Fibroblast of lung (primary cell): ENCODE results near the gene KCNJ12. TPM values are rescaled to one million over a fixed set of nuclear protein-coding genes. Genes with fewer than 3 reads are reported as not detected.

Experiments used
- DNase-seq, 2 donors: peaks; one replicate each; pipeline versions ENCODE4 v3.0.0 to v3.0.0-alpha.2; 2010; ENCODE audit warnings: low read depth in 2 of 2
- H2AFZ ChIP-seq: 2 replicates; pipeline ENCODE4 v1.5.1; 2012; ENCODE audit warnings: low read length, control low read depth, inconsistent platforms
- H3K27ac ChIP-seq: 2 replicates; pipeline ENCODE4 v1.5.1; 2011; ENCODE audit warnings: low read length, control low read depth; ENCODE audit not compliant: insufficient read depth
- H3K27me3 ChIP-seq: 2 replicates; pipeline ENCODE4 v1.5.1; 2011; ENCODE audit warnings: mild to moderate bottlenecking, low read length; ENCODE audit not compliant: control insufficient read depth, insufficient read depth
- H3K36me3 ChIP-seq: 2 replicates; pipeline ENCODE4 v1.5.1; 2011; ENCODE audit warnings: low read length; ENCODE audit not compliant: control insufficient read depth, insufficient read depth
- H3K4me1 ChIP-seq: 2 replicates; pipeline ENCODE4 v1.5.1; 2011; ENCODE audit warnings: low read length; ENCODE audit not compliant: control insufficient read depth, insufficient read depth; ENCODE audit errors: extremely low read depth
- H3K4me2 ChIP-seq: 2 replicates; pipeline ENCODE4 v1.5.1; 2011; ENCODE audit warnings: low read length, control low read depth; ENCODE audit not compliant: insufficient read depth; ENCODE audit errors: extremely low read depth
- H3K4me3 ChIP-seq, 4 experiments: fragments of 200-600 bp in 1 of 4; sonication (generic) in 1 of 4; replicated peaks in 1 of 4; 2 replicates each; pipeline ENCODE4 v1.5.1; 2011 to 2016; ENCODE audit warnings: low read length in 4 of 4, low read depth in 3 of 4, mild to moderate bottlenecking in 3 of 4, control low read depth in 2 of 4, inconsistent platforms in 1 of 4, mixed read lengths in 1 of 4; ENCODE audit not compliant: insufficient read depth in 1 of 4; ENCODE audit errors: control extremely low read depth in 1 of 4
- H3K79me2 ChIP-seq: 2 replicates; pipeline ENCODE4 v1.5.1; 2012; ENCODE audit warnings: mild to moderate bottlenecking, low read length, inconsistent platforms; ENCODE audit not compliant: control insufficient read depth, insufficient read depth
- H3K9ac ChIP-seq: 2 replicates; pipeline ENCODE4 v1.5.1; 2011; ENCODE audit warnings: mild to moderate bottlenecking, low read length, control low read depth; ENCODE audit not compliant: insufficient read depth
- H3K9me3 ChIP-seq: 2 replicates; pipeline ENCODE4 v1.5.1; 2012; ENCODE audit warnings: low read depth, low read length; ENCODE audit not compliant: control insufficient read depth, insufficient read depth
- H4K20me1 ChIP-seq: 2 replicates; pipeline ENCODE4 v1.5.1; 2011; ENCODE audit warnings: low read length; ENCODE audit not compliant: control insufficient read depth, insufficient read depth; ENCODE audit errors: extremely low read depth
- EZH2 ChIP-seq: IDR thresholded peaks from 2 replicates; pipeline ENCODE4 v1.5.1; 2012; ENCODE audit warnings: low read length, control low read depth, mild to moderate bottlenecking; ENCODE audit errors: missing control alignments
- polyA plus RNA-seq, 2 donors: library from polyadenylated mRNA; depleted of rRNA in 1 of 2; stranded (reverse) in 1 of 2; unstranded in 1 of 2; fragments of >200 nt; gene quantifications; 2 replicates each; pipeline ENCODE4 v1.2.1, GENCODE V29; 2011 to 2012; ENCODE audit warnings: missing spikeins in 1 of 2
- total RNA-seq: library from RNA; depleted of rRNA; stranded (reverse); fragments of >200 nt; gene quantifications from 2 replicates; pipeline ENCODE4 v1.2.1, GENCODE V29; 2014
- TF ChIP-seq, protein P1 (sequence below), 2 donors: IDR thresholded peaks in 1 of 2; conservative IDR thresholded peaks in 1 of 2; 1 replicate in 1 of 2; 2 replicates in 1 of 2; pipeline ENCODE4 v1.5.1; 2011 to 2012; ENCODE audit warnings: low read length in 2 of 2, control low read depth in 1 of 2, inconsistent platforms in 1 of 2, low read depth in 1 of 2, mild to moderate bottlenecking in 1 of 2

The KCNJ12 gene
- total and polyA plus RNA-seq, 2 donors (not counting 1 experiment from before 2014, with no cell fraction given), result 0.09 to 0.66 TPM

DNA sequence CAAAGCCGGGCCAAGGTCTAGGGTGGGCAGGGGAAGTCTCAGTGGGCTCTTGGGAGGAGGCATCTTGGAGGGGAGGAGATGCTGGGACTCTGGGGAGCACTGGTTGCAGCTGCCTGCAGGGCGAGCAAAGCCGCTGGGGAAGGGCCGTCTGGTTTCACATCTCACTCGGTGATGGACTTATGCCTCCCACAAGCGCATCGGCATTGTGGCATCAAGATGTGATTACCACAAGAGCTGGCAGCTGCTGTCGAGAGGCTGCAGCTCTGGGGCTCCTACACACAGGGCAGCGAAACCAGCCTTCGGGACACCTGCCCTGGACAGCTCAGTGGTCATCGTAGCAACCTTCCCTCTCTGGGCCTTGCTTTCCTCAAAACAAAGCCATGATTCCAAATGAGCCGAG, 3.1 kb upstream of the KCNJ12 start:
- Histone ChIP-seq H3K9me3 (no peaks in the 10 kb centered on the region), H3K79me2 (no peaks in the 10 kb centered on the region), H3K4me2 (no peak overlapping the region), H3K27ac (no peak overlapping the region), H3K36me3 (no peaks in the 10 kb centered on the region), H4K20me1 (no peaks in the 10 kb centered on the region), H3K4me1 (no peaks in the 10 kb centered on the region), H3K4me3 (no peak overlapping the region), H3K27me3 (peaks cover 9% of the 10 kb centered on the region), H2AFZ (no peak overlapping the region), H3K9ac (no peak overlapping the region)
- TF ChIP-seq, protein P1, sequence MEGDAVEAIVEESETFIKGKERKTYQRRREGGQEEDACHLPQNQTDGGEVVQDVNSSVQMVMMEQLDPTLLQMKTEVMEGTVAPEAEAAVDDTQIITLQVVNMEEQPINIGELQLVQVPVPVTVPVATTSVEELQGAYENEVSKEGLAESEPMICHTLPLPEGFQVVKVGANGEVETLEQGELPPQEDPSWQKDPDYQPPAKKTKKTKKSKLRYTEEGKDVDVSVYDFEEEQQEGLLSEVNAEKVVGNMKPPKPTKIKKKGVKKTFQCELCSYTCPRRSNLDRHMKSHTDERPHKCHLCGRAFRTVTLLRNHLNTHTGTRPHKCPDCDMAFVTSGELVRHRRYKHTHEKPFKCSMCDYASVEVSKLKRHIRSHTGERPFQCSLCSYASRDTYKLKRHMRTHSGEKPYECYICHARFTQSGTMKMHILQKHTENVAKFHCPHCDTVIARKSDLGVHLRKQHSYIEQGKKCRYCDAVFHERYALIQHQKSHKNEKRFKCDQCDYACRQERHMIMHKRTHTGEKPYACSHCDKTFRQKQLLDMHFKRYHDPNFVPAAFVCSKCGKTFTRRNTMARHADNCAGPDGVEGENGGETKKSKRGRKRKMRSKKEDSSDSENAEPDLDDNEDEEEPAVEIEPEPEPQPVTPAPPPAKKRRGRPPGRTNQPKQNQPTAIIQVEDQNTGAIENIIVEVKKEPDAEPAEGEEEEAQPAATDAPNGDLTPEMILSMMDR (conservative IDR thresholded peaks at IDR 0.05 in 1 of 2, IDR thresholded peaks at IDR 0.05 in 1 of 2; ENCODE audit: low read depth in 1 of 2, low read length in 2 of 2), result no peak
- TF ChIP-seq EZH2, result no peak
- DNase-seq, result no peak

DNA sequence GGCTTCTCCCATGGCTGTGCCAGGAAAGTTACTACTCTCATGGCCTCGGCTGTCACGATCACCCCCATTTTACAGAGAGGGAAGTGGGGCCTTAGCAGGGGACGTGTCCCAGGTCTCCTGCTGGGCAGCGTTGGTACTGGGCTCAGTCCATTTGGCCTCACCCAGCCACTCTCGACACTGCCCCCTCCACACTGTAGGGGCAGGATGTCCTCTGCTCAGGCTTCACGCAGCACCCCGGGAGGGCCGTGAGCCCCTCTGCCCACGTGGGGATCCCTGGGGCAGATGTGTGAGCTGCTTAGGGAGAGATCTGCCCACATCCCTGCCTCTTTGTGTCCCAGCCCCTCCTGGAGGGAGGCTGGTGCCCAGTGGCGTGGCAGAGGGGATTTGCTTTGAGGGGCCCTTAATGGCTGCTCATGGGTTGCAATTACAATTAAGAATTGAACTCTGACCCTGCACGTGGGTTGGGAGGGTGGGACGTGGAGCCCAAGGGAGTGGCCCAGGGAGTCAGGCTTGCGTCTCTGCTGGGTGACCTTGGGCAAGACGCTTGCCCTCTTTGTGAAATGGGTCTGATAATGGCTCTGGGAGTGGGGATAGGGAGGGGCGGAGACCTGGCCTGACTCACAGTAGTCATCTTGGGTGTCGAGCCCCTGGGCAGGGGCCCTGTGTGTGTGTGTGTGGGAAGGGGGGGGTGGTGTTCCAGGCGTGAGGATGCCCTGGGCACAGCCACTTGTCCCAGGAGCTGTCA, 2.3 kb upstream of the KCNJ12 start:
- no peak overlapping the region for H3K9ac ChIP-seq
- H3K27me3 ChIP-seq, result peaks cover 9% of the 10 kb centered on the region
- H3K79me2 ChIP-seq, result no peaks in the 10 kb centered on the region
- no peak overlapping the region for H2AFZ ChIP-seq
- no peak overlapping the region for H3K4me2 ChIP-seq
- H3K4me1 ChIP-seq, result no peaks in the 10 kb centered on the region
- H3K27ac ChIP-seq, result no peak overlapping the region
- TF ChIP-seq, protein P1 (conservative IDR thresholded peaks at IDR 0.05 in 1 of 2, IDR thresholded peaks at IDR 0.05 in 1 of 2; ENCODE audit: low read depth in 1 of 2, low read length in 2 of 2), result no peak
- no peak overlapping the region for H3K4me3 ChIP-seq
- no peak for DNase-seq
- no peaks in the 10 kb centered on the region for H3K36me3 ChIP-seq
- H3K9me3 ChIP-seq, result no peaks in the 10 kb centered on the region
- no peaks in the 10 kb centered on the region for H4K20me1 ChIP-seq

DNA sequence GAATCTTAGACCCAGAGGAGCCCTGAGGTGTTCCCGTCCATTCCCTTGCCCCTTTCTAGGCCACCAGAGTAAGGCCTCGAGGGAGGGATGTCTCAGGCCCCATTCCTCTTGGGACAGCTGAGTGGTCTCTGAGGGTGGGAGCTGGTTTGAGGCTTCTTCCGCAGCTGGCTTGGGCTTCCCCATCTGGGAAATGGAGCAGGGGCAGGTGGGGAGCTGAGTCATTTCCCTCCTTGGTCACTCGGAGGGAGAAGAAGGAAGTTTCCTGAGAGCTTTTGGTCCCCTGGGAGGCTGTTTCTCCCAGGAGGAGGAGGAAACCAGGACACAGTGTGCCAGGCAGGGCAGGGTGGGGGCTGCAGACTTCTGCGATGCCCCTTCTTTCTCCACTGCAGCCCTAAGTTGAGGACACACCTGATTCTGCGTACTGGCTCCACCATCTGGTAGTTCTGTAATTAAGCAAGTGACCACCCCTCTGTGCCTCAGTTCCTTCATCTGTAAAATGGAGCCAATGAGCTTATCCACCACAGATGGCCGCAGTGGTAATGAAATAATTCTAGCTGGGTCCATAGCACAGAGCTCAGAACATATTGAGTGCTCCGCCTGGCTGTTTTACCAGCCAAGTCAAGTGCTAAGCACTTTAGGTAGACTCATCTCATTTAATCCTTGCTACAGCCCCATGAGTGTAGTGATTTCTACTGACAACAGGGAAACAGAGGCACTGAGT, 1.6 kb upstream of the KCNJ12 start:
- H4K20me1 ChIP-seq, result no peaks in the 10 kb centered on the region
- H3K4me1 ChIP-seq, result no peaks in the 10 kb centered on the region
- no peaks in the 10 kb centered on the region for H3K79me2 ChIP-seq
- no peaks in the 10 kb centered on the region for H3K9me3 ChIP-seq
- H3K9ac ChIP-seq, result no peak overlapping the region
- H3K27me3 ChIP-seq, result peaks cover 9% of the 10 kb centered on the region
- no peak for DNase-seq
- no peaks in the 10 kb centered on the region for H3K36me3 ChIP-seq
- no peak overlapping the region for H3K4me2 ChIP-seq
- TF ChIP-seq EZH2, result no peak
- TF ChIP-seq, protein P1 (conservative IDR thresholded peaks at IDR 0.05 in 1 of 2, IDR thresholded peaks at IDR 0.05 in 1 of 2; ENCODE audit: low read depth in 1 of 2, low read length in 2 of 2), result no peak
- no peak overlapping the region for H2AFZ ChIP-seq
- no peak overlapping the region for H3K27ac ChIP-seq
- H3K4me3 ChIP-seq, result no peak overlapping the region
